Colonic mucosa (tissue), 4 donors: ENCODE data around the gene RNF5. TPM values are rescaled to one million over a fixed set of nuclear protein-coding genes. Genes with fewer than 3 reads are reported as not detected.

Experiments
- DNase-seq: peaks from one replicate; pipeline ENCODE4 v3.0.0-alpha.2; 2020
- H3K27ac ChIP-seq: fragments of 200-600 bp; one replicate; pipeline ENCODE4 v1.8.0; 2021
- H3K27me3 ChIP-seq: fragments of 200-600 bp; one replicate; pipeline ENCODE4 v1.8.0; 2021
- H3K36me3 ChIP-seq: fragments of 200-600 bp; one replicate; pipeline ENCODE4 v1.8.0; 2021
- H3K4me1 ChIP-seq: fragments of 200-600 bp; one replicate; pipeline ENCODE4 v1.8.0; 2021; ENCODE audit warnings: mild to moderate bottlenecking
- H3K4me3 ChIP-seq: fragments of 200-600 bp; one replicate; pipeline ENCODE4 v1.8.0; 2021
- H3K9ac ChIP-seq, 2 donors: one replicate each; pipeline ENCODE4 v1.7.0; 2013; ENCODE audit warnings: control low read depth in 2 of 2, low read depth in 2 of 2, low read length in 2 of 2
- H3K9me3 ChIP-seq: fragments of 200-600 bp; one replicate; pipeline ENCODE4 v1.8.0; 2021
- CTCF ChIP-seq: fragments of 200-600 bp; IDR thresholded peaks from one replicate; pipeline ENCODE4 v1.8.0; 2022; ENCODE audit warnings: antibody characterized with exemption, mild to moderate bottlenecking
- intact Hi-C: fragments of 100-400 bp; cut with DNase I; formaldehyde crosslinking; loops from one replicate; pipeline ENCODE4 v1.14.1; 2022
- total RNA-seq, 2 donors: library from RNA; stranded (reverse); fragmentation: NEBNext Ultra II Directional in 1 of 2; extraction: Animal tissue kit (Norgen Biotek cat#: 25700) in 1 of 2; gene quantifications; one replicate each; pipeline ENCODE4 v1.2.1, GENCODE V29; 2021
- donor health status: healthy.
- donor health status: DM: no; HTN: no; CAD: no.
- donor health status: DM: no; HTN: no; CAD: no.

The RNF5 gene
- total RNA-seq, 2 donors from 2014 or later: 75.8 to 87.4 TPM

- no peak overlapping the region for H3K4me3 ChIP-seq
- peak overlapping the region in 1 of 2 donors; percentile 26 for H3K9ac ChIP-seq
- peaks cover 4% of the 10 kb centered on the region for H3K4me1 ChIP-seq
- TF ChIP-seq CTCF: no peak
- no peak for DNase-seq
- no peaks in the 10 kb centered on the region for H3K9me3 ChIP-seq
- no peak overlapping the region for H3K27ac ChIP-seq
- H3K36me3 ChIP-seq: no peaks in the 10 kb centered on the region
- no peaks in the 10 kb centered on the region for H3K27me3 ChIP-seq
- intact Hi-C loops: no loop called here
These were observed 28.0 kb upstream of the RNF5 start for GRCh38 chr6:32149932-32150870.

- intact Hi-C loops: no loop called here
- H3K4me1 ChIP-seq: peaks cover 4% of the 10 kb centered on the region
- no peak overlapping the region for H3K27ac ChIP-seq
- no peaks in the 10 kb centered on the region for H3K9me3 ChIP-seq
- H3K9ac ChIP-seq: peak overlapping the region in 1 of 2 donors; percentile 26
- H3K27me3 ChIP-seq: no peaks in the 10 kb centered on the region
- H3K36me3 ChIP-seq: no peaks in the 10 kb centered on the region
- H3K4me3 ChIP-seq: peak overlapping the region; percentile 17
- no peak for TF ChIP-seq CTCF
- DNase-seq: no peak
These were observed 26.9 kb upstream of the RNF5 start for GRCh38 chr6:32151181-32151862.

GRCh38 chr6:32151863-32152768 lies 26.1 kb upstream of the RNF5 start, which contains the start of gene PRRT1:
PRRT1 (minus strand) TSS chr6:32151939; CDS start chr6:32151827, 112 bp downstream.
- H3K36me3 ChIP-seq: no peaks in the 10 kb centered on the region
- no peak for TF ChIP-seq CTCF
- no peak for DNase-seq
- H3K9me3 ChIP-seq: no peaks in the 10 kb centered on the region
- H3K4me3 ChIP-seq: peak within 1 kb of the TSS; percentile 17
- peak within 1 kb of the TSS; percentile 68 to 98 for H3K9ac ChIP-seq
- peaks cover 4% of the 10 kb centered on the region for H3K4me1 ChIP-seq
- H3K27me3 ChIP-seq: no peaks in the 10 kb centered on the region
- no peak within 1 kb of the TSS for H3K27ac ChIP-seq
- intact Hi-C loops: no loop called here

- Histone ChIP-seq H3K36me3 (no peaks in the 10 kb centered on the region), H3K4me3 (peak overlapping the region; percentile 60), H3K4me1 (peaks cover 4% of the 10 kb centered on the region), H3K9me3 (no peaks in the 10 kb centered on the region), H3K9ac (peak overlapping the region; percentile 68 to 98), H3K27me3 (no peaks in the 10 kb centered on the region), H3K27ac (peak overlapping the region; percentile 68)
- DNase-seq: peak; percentile 46
- TF ChIP-seq CTCF: no peak
- intact Hi-C loops: no loop called here
These were observed 25.2 kb upstream of the RNF5 start for GRCh38 chr6:32152769-32153563.
